HepG2 (cell line): ENCODE data around the gene GCG. TPM values are rescaled to one million over a fixed set of nuclear protein-coding genes. Genes with fewer than 3 reads are reported as not detected.

Experiments
- AHR ChIP-seq: IDR thresholded peaks from 2 replicates; pipeline ENCODE4 v1.6.1; 2018; ENCODE audit warnings: missing genetic modification reagents, missing compliant biosample characterization
- ELF3 ChIP-seq: IDR thresholded peaks from 2 replicates; pipeline ENCODE4 v1.6.1; 2016; ENCODE audit warnings: missing genetic modification reagents, missing compliant biosample characterization
- ESRRA ChIP-seq: sonication (generic); formaldehyde crosslinking; IDR thresholded peaks from 2 replicates; pipeline ENCODE4 v1.5.1; 2020; ENCODE audit warnings: mild to moderate bottlenecking, low read depth, missing genetic modification reagents
- FLYWCH1 ChIP-seq: sonication (generic); formaldehyde crosslinking; IDR thresholded peaks from 2 replicates; pipeline ENCODE4 v1.8.1; 2023; ENCODE audit warnings: mild to moderate bottlenecking, missing genetic modification reagents
- FOXP1 ChIP-seq, 2 experiments: fragments of 450-650 bp in 1 of 2; IDR thresholded peaks; 2 replicates each; pipeline ENCODE4 v1.6.1; 2017 to 2018; ENCODE audit warnings: antibody characterized with exemption in 1 of 2
- GATAD2A ChIP-seq: IDR thresholded peaks from 2 replicates; pipeline ENCODE4 v1.6.1; 2016
- GMEB2 ChIP-seq: IDR thresholded peaks from 2 replicates; pipeline ENCODE4 v1.6.1; 2016; ENCODE audit warnings: missing biosample characterization, missing genetic modification reagents, low read depth
- HCFC1 ChIP-seq: fragments of 150-350 bp; IDR thresholded peaks from 2 replicates; pipeline ENCODE4 v1.6.1; 2014; ENCODE audit warnings: low read depth, low read length
- HMG20A ChIP-seq: IDR thresholded peaks from 2 replicates; pipeline ENCODE4 v1.6.1; 2016; ENCODE audit warnings: borderline replicate concordance
- HNRNPH1 ChIP-seq: fragments of 200-400 bp; formaldehyde crosslinking; optimal IDR thresholded peaks from 2 replicates; pipeline ENCODE3; 2017; ENCODE audit warnings: mild to moderate bottlenecking, low read depth, low read length
- MEIS2 ChIP-seq: sonication (generic); formaldehyde crosslinking; IDR thresholded peaks from 2 replicates; pipeline ENCODE4 v1.9.0; 2021; ENCODE audit warnings: mild to moderate bottlenecking, missing genetic modification reagents
- MYC ChIP-seq: sonication (generic); formaldehyde crosslinking; IDR thresholded peaks from 2 replicates; pipeline ENCODE4 v1.9.0; 2021; ENCODE audit warnings: missing genetic modification reagents, borderline replicate concordance
- NR2F1 ChIP-seq, 2 experiments: fragments of 450-650 bp in 1 of 2; formaldehyde crosslinking in 1 of 2; IDR thresholded peaks; 2 replicates each; pipeline versions ENCODE4 v1.5.0 to v1.6.1; 2016 to 2020; ENCODE audit warnings: mild to moderate bottlenecking in 1 of 2, missing compliant biosample characterization in 1 of 2, missing genetic modification reagents in 1 of 2, moderate library complexity in 1 of 2
- POGZ ChIP-seq: sonication (generic); formaldehyde crosslinking; IDR thresholded peaks from 2 replicates; pipeline ENCODE4 v1.4.0; 2020; ENCODE audit warnings: mild to moderate bottlenecking, missing genetic modification reagents
- SALL2 ChIP-seq: sonication (generic); formaldehyde crosslinking; IDR thresholded peaks from 2 replicates; pipeline ENCODE4 v1.8.1; 2023; ENCODE audit warnings: mild to moderate bottlenecking, missing genetic modification reagents, inconsistent platforms
- SP1 ChIP-seq, 2 experiments: fragments of 450-650 bp in 1 of 2; sonication (generic) in 1 of 2; formaldehyde crosslinking in 1 of 2; IDR thresholded peaks; 2 replicates each; pipeline versions ENCODE4 v1.4.0 to v1.6.1; 2016 to 2020; ENCODE audit warnings: missing genetic modification reagents in 1 of 2
- SSRP1 ChIP-seq: IDR thresholded peaks from 2 replicates; pipeline ENCODE4 v1.6.1; 2016; ENCODE audit warnings: control low read depth
- ZBTB26 ChIP-seq: IDR thresholded peaks from 2 replicates; pipeline ENCODE4 v1.6.1; 2016; ENCODE audit warnings: missing compliant biosample characterization, missing genetic modification reagents, borderline replicate concordance
- ZNF205 ChIP-seq: IDR thresholded peaks from 2 replicates; pipeline ENCODE4 v1.6.1; 2018; ENCODE audit warnings: missing biosample characterization, missing genetic modification reagents
- ZNF207 ChIP-seq: fragments of 450-650 bp; IDR thresholded peaks from 2 replicates; pipeline ENCODE4 v1.6.1; 2016; ENCODE audit warnings: antibody characterized with exemption, borderline replicate concordance
- ZNF225 ChIP-seq: sonication (generic); formaldehyde crosslinking; IDR thresholded peaks from 2 replicates; pipeline ENCODE4 v1.4.0; 2020; ENCODE audit warnings: mild to moderate bottlenecking, missing genetic modification reagents
- ZNF230 ChIP-seq: sonication (generic); formaldehyde crosslinking; IDR thresholded peaks from 2 replicates; pipeline ENCODE4 v1.4.0; 2020; ENCODE audit warnings: mild to moderate bottlenecking, missing genetic modification reagents
- ZNF329 ChIP-seq: sonication (generic); formaldehyde crosslinking; IDR thresholded peaks from 2 replicates; pipeline ENCODE4 v1.9.0; 2021; ENCODE audit warnings: low read depth, mild to moderate bottlenecking, missing genetic modification reagents
- ZNF362 ChIP-seq: sonication (generic); formaldehyde crosslinking; IDR thresholded peaks from 2 replicates; pipeline ENCODE4 v1.4.0; 2020; ENCODE audit warnings: missing genetic modification reagents, mild to moderate bottlenecking, borderline replicate concordance
- ZNF430 ChIP-seq: sonication (generic); formaldehyde crosslinking; IDR thresholded peaks from 2 replicates; pipeline ENCODE4 v1.9.0; 2021; ENCODE audit warnings: mild to moderate bottlenecking, missing genetic modification reagents
- ZNF770 ChIP-seq: sonication (generic); formaldehyde crosslinking; IDR thresholded peaks from 2 replicates; pipeline ENCODE4 v1.5.0; 2020; ENCODE audit warnings: mild to moderate bottlenecking, missing genetic modification reagents
- polyA plus RNA-seq, 8 experiments: library from polyadenylated mRNA; depleted of rRNA in 3 of 8; stranded (reverse) in 7 of 8; unstranded in 1 of 8; fragments of >200 nt; fragmentation: Illumina TruSeq in 4 of 8; extraction: Trizol in 4 of 8; gene quantifications; 2 replicates each; pipeline versions ENCODE4 v1.2.1 to v1.2.3, GENCODE V29; 2011 to 2016; ENCODE audit warnings: low read depth in 4 of 8, missing spikeins in 1 of 8, mixed read lengths in 1 of 8; ENCODE audit not compliant: insufficient read depth in 1 of 8
- total RNA-seq, 5 experiments: library from RNA; depleted of rRNA; stranded (reverse); fragments of >200 nt; fragmentation: Illumina TruSeq; extraction: Trizol; gene quantifications; 2 replicates each; pipeline ENCODE4 v1.2.3, GENCODE V29; 2016; ENCODE audit warnings: low read depth in 1 of 5

GCG gene
- total and polyA plus RNA-seq, 2 of the 13 experiments (the other 11 are each of a cell fraction or from before 2014, with no cell fraction given): not detected

- TF ChIP-seq ZNF362 (CRISPR knock-in tag) (0 out of 2 replicates have a peak, but pooled peaks have one; percentile 27), NR2F1 (CRISPR knock-in tag; IDR thresholded peaks at IDR 0.05) (peak; percentile 60 to 80; a peak in 3 of 4 replicates), MYC (CRISPR knock-in tag) (no peak), HNRNPH1 (no peak), ZNF207 (no peak), FLYWCH1 (no peak), MEIS2 (peak; percentile 84), SP1 (IDR thresholded peaks at IDR 0.05) (no peak), SP1 (CRISPR knock-in tag; IDR thresholded peaks at IDR 0.05) (no peak), POGZ (CRISPR knock-in tag) (peak; percentile 71), HCFC1 (no peak), ZNF430 (no peak), ZNF205 (peak; percentile 92), GMEB2 (no peak), ZNF329 (CRISPR knock-in tag) (no peak), ZNF225 (CRISPR knock-in tag) (no peak), SALL2 (CRISPR knock-in tag) (no peak), HMG20A (peak; percentile 95), FOXP1 (IDR thresholded peaks at IDR 0.05) (no peak), FOXP1 (CRISPR knock-in tag; IDR thresholded peaks at IDR 0.05) (peak; percentile 89), ESRRA (no peak; the same call in 1 of the 2 replicates), ZBTB26 (CRISPR knock-in tag) (peak; percentile 63; the same call in 1 of the 2 replicates), AHR (CRISPR knock-in tag) (no peak), ZNF770 (CRISPR knock-in tag) (0 out of 2 replicates have a peak, but pooled peaks have one; percentile 12), ZNF230 (CRISPR knock-in tag) (0 out of 2 replicates have a peak, but pooled peaks have one; percentile 45), SSRP1 (CRISPR knock-in tag) (no peak), ELF3 (CRISPR knock-in tag) (no peak; the same call in 1 of the 2 replicates), GATAD2A (CRISPR knock-in tag) (peak; percentile 97)
Measured at GRCh38 chr2:162113776-162114168, 38.3 kb downstream of the GCG start (continued).
